Measurements from ENCODE around the gene GOLGB1. TPM values are rescaled to one million over a fixed set of nuclear protein-coding genes. Genes with fewer than 3 reads are reported as not detected.

The GOLGB1 gene
- total and polyA plus RNA-seq, 2 donors (not counting 1 experiment from before 2014, with no cell fraction given): 24.7 to 68.7 TPM

DNA sequence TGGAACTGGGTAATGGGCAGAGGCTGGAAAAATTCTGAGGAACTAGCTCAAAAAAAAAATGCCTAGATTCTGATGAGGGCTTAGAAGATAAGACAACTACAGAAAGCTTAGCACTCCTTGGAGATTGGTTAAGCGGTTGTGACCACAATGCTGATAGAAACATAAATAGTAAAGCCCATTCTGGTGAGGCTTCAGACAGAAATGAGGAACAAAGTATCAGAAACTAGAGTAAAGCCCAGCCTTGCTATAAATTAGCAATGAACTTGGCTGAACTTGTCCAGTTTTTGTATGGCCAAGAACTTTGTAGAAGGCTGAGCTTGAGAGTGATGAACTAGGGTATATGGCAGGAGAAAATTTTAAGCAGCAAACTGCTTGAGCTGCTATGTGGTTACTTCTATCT lies 25.4 kb downstream of the GOLGB1 start:
- DNase-seq (ENCODE audit: low read depth in 2 of 2): no peak
- TF ChIP-seq EZH2 (IDR thresholded peaks at IDR 0.05; ENCODE audit: low read length, missing control alignments): no peak
- TF ChIP-seq, protein P1, sequence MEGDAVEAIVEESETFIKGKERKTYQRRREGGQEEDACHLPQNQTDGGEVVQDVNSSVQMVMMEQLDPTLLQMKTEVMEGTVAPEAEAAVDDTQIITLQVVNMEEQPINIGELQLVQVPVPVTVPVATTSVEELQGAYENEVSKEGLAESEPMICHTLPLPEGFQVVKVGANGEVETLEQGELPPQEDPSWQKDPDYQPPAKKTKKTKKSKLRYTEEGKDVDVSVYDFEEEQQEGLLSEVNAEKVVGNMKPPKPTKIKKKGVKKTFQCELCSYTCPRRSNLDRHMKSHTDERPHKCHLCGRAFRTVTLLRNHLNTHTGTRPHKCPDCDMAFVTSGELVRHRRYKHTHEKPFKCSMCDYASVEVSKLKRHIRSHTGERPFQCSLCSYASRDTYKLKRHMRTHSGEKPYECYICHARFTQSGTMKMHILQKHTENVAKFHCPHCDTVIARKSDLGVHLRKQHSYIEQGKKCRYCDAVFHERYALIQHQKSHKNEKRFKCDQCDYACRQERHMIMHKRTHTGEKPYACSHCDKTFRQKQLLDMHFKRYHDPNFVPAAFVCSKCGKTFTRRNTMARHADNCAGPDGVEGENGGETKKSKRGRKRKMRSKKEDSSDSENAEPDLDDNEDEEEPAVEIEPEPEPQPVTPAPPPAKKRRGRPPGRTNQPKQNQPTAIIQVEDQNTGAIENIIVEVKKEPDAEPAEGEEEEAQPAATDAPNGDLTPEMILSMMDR (conservative IDR thresholded peaks at IDR 0.05 in 1 of 2, IDR thresholded peaks at IDR 0.05 in 1 of 2; ENCODE audit: low read depth in 1 of 2, low read length in 2 of 2): no peak
- Histone ChIP-seq H3K4me1 (ENCODE audit: control insufficient read depth, extremely low read depth, insufficient read depth, low read length) (no peaks in the 10 kb centered on the region), H3K9ac (ENCODE audit: insufficient read depth, low read length) (no peak overlapping the region), H3K4me3 (replicated peaks in 1 of 4; ENCODE audit: control extremely low read depth in 1 of 4, insufficient read depth in 1 of 4, low read depth in 3 of 4, low read length in 4 of 4) (no peak overlapping the region), H4K20me1 (ENCODE audit: control insufficient read depth, extremely low read depth, insufficient read depth, low read length) (no peaks in the 10 kb centered on the region), H3K9me3 (ENCODE audit: control insufficient read depth, insufficient read depth, low read depth, low read length) (no peaks in the 10 kb centered on the region), H3K4me2 (ENCODE audit: extremely low read depth, insufficient read depth, low read length) (no peak overlapping the region), H2AFZ (ENCODE audit: low read length) (no peak overlapping the region), H3K36me3 (ENCODE audit: control insufficient read depth, insufficient read depth, low read length) (peaks cover 7% of the 10 kb centered on the region), H3K27ac (ENCODE audit: insufficient read depth, low read length) (no peak overlapping the region), H3K27me3 (ENCODE audit: control insufficient read depth, insufficient read depth, low read length) (no peaks in the 10 kb centered on the region), H3K79me2 (ENCODE audit: control insufficient read depth, insufficient read depth, low read length) (no peaks in the 10 kb centered on the region)

- no peak overlapping the region for H3K4me3 ChIP-seq (replicated peaks in 1 of 4; ENCODE audit: control extremely low read depth in 1 of 4, insufficient read depth in 1 of 4, low read depth in 3 of 4, low read length in 4 of 4)
- no peaks in the 10 kb centered on the region for H3K79me2 ChIP-seq (ENCODE audit: control insufficient read depth, insufficient read depth, low read length)
- no peak overlapping the region for H3K9ac ChIP-seq (ENCODE audit: insufficient read depth, low read length)
- no peaks in the 10 kb centered on the region for H4K20me1 ChIP-seq (ENCODE audit: control insufficient read depth, extremely low read depth, insufficient read depth, low read length)
- no peaks in the 10 kb centered on the region for H3K27me3 ChIP-seq (ENCODE audit: control insufficient read depth, insufficient read depth, low read length)
- peaks cover 6% of the 10 kb centered on the region for H3K36me3 ChIP-seq (ENCODE audit: control insufficient read depth, insufficient read depth, low read length)
- H3K9me3 ChIP-seq (ENCODE audit: control insufficient read depth, insufficient read depth, low read depth, low read length): no peaks in the 10 kb centered on the region
- DNase-seq (ENCODE audit: low read depth in 2 of 2): no peak
- H3K4me1 ChIP-seq (ENCODE audit: control insufficient read depth, extremely low read depth, insufficient read depth, low read length): no peaks in the 10 kb centered on the region
- TF ChIP-seq EZH2 (IDR thresholded peaks at IDR 0.05; ENCODE audit: low read length, missing control alignments): no peak
- TF ChIP-seq, protein P1 (conservative IDR thresholded peaks at IDR 0.05 in 1 of 2, IDR thresholded peaks at IDR 0.05 in 1 of 2; ENCODE audit: low read depth in 1 of 2, low read length in 2 of 2): no peak
- H3K4me2 ChIP-seq (ENCODE audit: extremely low read depth, insufficient read depth, low read length): no peak overlapping the region
- no peak overlapping the region for H3K27ac ChIP-seq (ENCODE audit: insufficient read depth, low read length)
- H2AFZ ChIP-seq (ENCODE audit: low read length): no peak overlapping the region
Observed at GRCh38 chr3:121723485-121723884, 26.1 kb downstream of the GOLGB1 start.

GRCh38 chr3:121722411-121722810 lies 27.1 kb downstream of the GOLGB1 start:
- Histone ChIP-seq H3K36me3 (ENCODE audit: control insufficient read depth, insufficient read depth, low read length) (peaks cover 10% of the 10 kb centered on the region), H3K4me3 (replicated peaks in 1 of 4; ENCODE audit: control extremely low read depth in 1 of 4, insufficient read depth in 1 of 4, low read depth in 3 of 4, low read length in 4 of 4) (no peak overlapping the region)

More at GRCh38 chr3:121722411-121722810, 27.1 kb downstream of the GOLGB1 start:
- Histone ChIP-seq H3K4me2 (ENCODE audit: extremely low read depth, insufficient read depth, low read length) (no peak overlapping the region), H3K27me3 (ENCODE audit: control insufficient read depth, insufficient read depth, low read length) (no peaks in the 10 kb centered on the region), H3K4me1 (ENCODE audit: control insufficient read depth, extremely low read depth, insufficient read depth, low read length) (no peaks in the 10 kb centered on the region), H3K9ac (ENCODE audit: insufficient read depth, low read length) (no peak overlapping the region), H4K20me1 (ENCODE audit: control insufficient read depth, extremely low read depth, insufficient read depth, low read length) (no peaks in the 10 kb centered on the region), H2AFZ (ENCODE audit: low read length) (no peak overlapping the region), H3K79me2 (ENCODE audit: control insufficient read depth, insufficient read depth, low read length) (no peaks in the 10 kb centered on the region), H3K9me3 (ENCODE audit: control insufficient read depth, insufficient read depth, low read depth, low read length) (no peaks in the 10 kb centered on the region), H3K27ac (ENCODE audit: insufficient read depth, low read length) (no peak overlapping the region)
- peak in 1 of 2 donors; percentile 32 for DNase-seq (ENCODE audit: low read depth in 2 of 2)
- TF ChIP-seq, protein P1 (conservative IDR thresholded peaks at IDR 0.05 in 1 of 2, IDR thresholded peaks at IDR 0.05 in 1 of 2; ENCODE audit: low read depth in 1 of 2, low read length in 2 of 2): no peak
- no peak for TF ChIP-seq EZH2 (IDR thresholded peaks at IDR 0.05; ENCODE audit: low read length, missing control alignments)
